Choroid plexus epithelial cell (primary cell): ENCODE results near the gene SNX4.

Experiments used
- DNase-seq: peaks from one replicate; pipeline ENCODE4 v3.0.0-alpha.2; 2010; ENCODE audit warnings: low read depth
- H3K4me3 ChIP-seq: 2 replicates; pipeline ENCODE4 v1.5.1; 2011; ENCODE audit warnings: low read depth, mild to moderate bottlenecking, control low read depth, low read length, moderate library complexity
- CTCF ChIP-seq: conservative IDR thresholded peaks from 2 replicates; pipeline ENCODE4 v1.5.1; 2011; ENCODE audit warnings: low read depth, mild to moderate bottlenecking, control low read depth, inconsistent platforms, low read length, moderate library complexity

Gene SNX4

GRCh38 chr3:125470671-125471070, 49.3 kb downstream of the SNX4 start:
- no peak overlapping the region for H3K4me3 ChIP-seq
- no peak for TF ChIP-seq CTCF
- no peak for DNase-seq

DNA sequence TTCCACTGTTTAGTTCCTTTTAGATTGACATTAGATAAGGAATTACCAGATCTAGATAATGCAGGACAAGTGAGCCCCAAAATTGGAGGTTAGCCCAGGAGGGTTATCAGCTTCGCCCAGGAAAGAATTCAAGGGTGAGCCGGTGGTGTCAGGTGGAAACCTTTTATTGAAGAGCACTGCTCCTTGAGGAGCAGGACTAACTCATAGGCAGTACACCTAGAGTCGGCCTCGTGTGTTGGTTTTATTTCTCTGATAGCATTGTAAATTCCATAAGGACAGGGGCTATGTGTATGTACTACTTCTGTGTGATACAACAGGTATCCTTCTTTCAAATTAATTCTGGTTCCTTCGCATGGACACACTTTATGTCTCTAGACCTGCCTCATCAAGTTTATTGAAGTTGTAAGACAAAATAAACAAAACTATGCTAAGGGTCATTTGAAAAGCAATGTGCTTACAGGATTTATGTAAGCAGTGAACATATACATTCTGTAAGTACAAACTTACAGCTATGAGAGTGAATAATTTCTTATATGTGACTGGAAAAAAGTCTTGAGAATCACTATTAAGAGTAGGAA, 57.2 kb downstream of the SNX4 start:
- no peak overlapping the region for H3K4me3 ChIP-seq
- no peak for DNase-seq
- TF ChIP-seq CTCF: no peak

DNA sequence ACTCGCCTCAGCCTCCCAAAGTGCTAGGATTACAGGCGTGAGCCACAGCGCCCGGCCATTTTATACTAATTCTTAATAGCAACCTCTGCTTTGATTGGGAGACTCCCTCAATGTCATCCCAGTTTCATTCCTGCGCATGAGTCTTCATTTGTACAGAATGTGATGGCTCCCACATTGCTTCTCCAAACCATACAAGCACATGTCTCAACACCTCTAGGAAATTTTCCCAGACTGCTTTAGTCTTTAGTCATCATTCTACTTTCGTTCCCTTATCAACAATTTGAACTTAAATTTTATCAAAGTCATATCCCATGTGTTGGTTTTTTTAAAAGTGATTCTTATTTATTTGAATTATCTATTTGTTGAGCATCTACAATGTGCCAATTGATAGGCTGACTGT, 58.1 kb downstream of the SNX4 start:
- no peak for TF ChIP-seq CTCF
- H3K4me3 ChIP-seq: no peak overlapping the region
- DNase-seq: no peak

DNA sequence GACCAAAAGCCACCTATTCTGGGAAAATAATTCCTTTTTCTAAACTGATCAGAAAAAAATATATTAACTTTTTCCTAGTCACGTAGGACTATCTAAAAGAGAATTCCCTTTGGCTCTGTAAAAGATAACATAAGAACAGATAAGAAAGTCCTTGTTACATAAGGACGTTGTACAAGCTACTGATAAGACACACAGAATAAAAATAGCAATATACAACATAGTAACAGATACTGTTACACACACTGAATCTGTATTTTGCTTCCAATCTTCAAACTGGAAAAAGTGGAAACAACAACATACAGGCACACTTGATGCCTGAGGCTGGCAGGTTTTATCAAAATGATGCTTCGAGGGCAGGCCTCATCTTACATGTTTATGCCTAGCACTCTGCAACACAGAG, 59.8 kb downstream of the SNX4 start:
- no peak for DNase-seq
- no peak overlapping the region for H3K4me3 ChIP-seq
- TF ChIP-seq CTCF: no peak

- peak; percentile 73 for DNase-seq
- no peak for TF ChIP-seq CTCF
- no peak overlapping the region for H3K4me3 ChIP-seq
These were observed 76.1 kb downstream of the SNX4 start for GRCh38 chr3:125443923-125444322.

- no peak for TF ChIP-seq CTCF
- H3K4me3 ChIP-seq: no peak overlapping the region
- DNase-seq: no peak
These were observed 77.5 kb downstream of the SNX4 start for GRCh38 chr3:125442506-125442905.

GRCh38 chr3:125440970-125441369, 79.0 kb downstream of the SNX4 start:
- no peak overlapping the region for H3K4me3 ChIP-seq
- TF ChIP-seq CTCF: no peak
- no peak for DNase-seq
